Adrenal gland (tissue), 12 donors: Measurements from ENCODE around the gene ZNF521. TPM values are rescaled to one million over a fixed set of nuclear protein-coding genes. Genes with fewer than 3 reads are reported as not detected.

ENCODE experiments used
- DNase-seq, 7 donors: peaks; one replicate each; pipeline ENCODE4 v3.0.0-alpha.2; 2019 to 2020
- H3K27ac ChIP-seq, 5 donors: fragments of 200-600 bp; sonication (generic) in 4 of 5; 1 replicate in 3 of 5; 2 replicates in 2 of 5; pipeline versions ENCODE4 v1.5.1 to v1.8.0; 2016 to 2020; ENCODE audit warnings: mild to moderate bottlenecking in 1 of 5
- H3K27me3 ChIP-seq: fragments of 200-600 bp; 2 replicates; pipeline ENCODE4 v1.8.0; 2021
- H3K36me3 ChIP-seq, 2 donors: fragments of 200-600 bp; replicated peaks in 1 of 2; 1 replicate in 1 of 2; 2 replicates in 1 of 2; pipeline versions ENCODE4 v1.5.1 to v1.8.0; 2018 to 2022
- H3K4me1 ChIP-seq, 2 donors: fragments of 200-600 bp; replicated peaks in 1 of 2; 1 replicate in 1 of 2; 2 replicates in 1 of 2; pipeline versions ENCODE4 v1.5.1 to v1.8.0; 2018 to 2021
- H3K4me3 ChIP-seq, 4 donors: fragments of 200-600 bp; sonication (generic) in 3 of 4; one replicate each; pipeline ENCODE4 v1.5.1; 2016 to 2018
- H3K9me3 ChIP-seq, 3 donors: fragments of 200-600 bp; sonication (generic) in 1 of 3; replicated peaks in 1 of 3; 1 replicate in 2 of 3; 2 replicates in 1 of 3; pipeline versions ENCODE4 v1.5.1 to v1.8.0; 2016 to 2021
- CTCF ChIP-seq, 6 experiments: fragments of 450-650 bp in 4 of 6; fragments of 200-600 bp in 2 of 6; sonication (generic) in 1 of 6; IDR thresholded peaks; 1 replicate in 5 of 6; 2 replicates in 1 of 6; pipeline versions ENCODE4 v1.5.1 to v1.8.0; 2016 to 2021; ENCODE audit warnings: antibody characterized with exemption in 6 of 6, mild to moderate bottlenecking in 2 of 6, moderate library complexity in 1 of 6
- POLR2A ChIP-seq, 2 donors: fragments of 450-650 bp; IDR thresholded peaks; one replicate each; pipeline ENCODE4 v1.6.1; 2017; ENCODE audit warnings: antibody characterized with exemption in 2 of 2, mild to moderate bottlenecking in 2 of 2, moderate library complexity in 1 of 2
- WGBS, 4 donors: extraction: QIAGEN DNeasy Blood & Tissue Kit in 2 of 4; methylation state at CpG; one replicate each; pipeline versions ENCODE4 v1.1.5 to v1.1.7; 2013 to 2017; 5-methylcytosine and 5-hydroxymethylcytosine counted together
- intact Hi-C, 2 donors: fragments of 100-400 bp; cut with DNase I; formaldehyde crosslinking; loops; one replicate each; pipeline versions ENCODE4 v1.14.1 to v1.15.0; 2022 to 2023
- polyA plus RNA-seq, 3 donors: library from polyadenylated mRNA; stranded (reverse); fragments of 200-250 nt in 2 of 3; fragments of 350-450 nt in 1 of 3; fragmentation: Illumina TruSeq in 1 of 3; extraction: RNeasy Lipid Tissue Mini Kit (QIAGEN cat#74804) in 1 of 3; gene quantifications; one replicate each; pipeline ENCODE4 v1.2.3, GENCODE V29; 2013 to 2014
- total RNA-seq, 9 donors: library from RNA; depleted of rRNA in 4 of 9; stranded (reverse); fragments of >200 nt in 4 of 9; fragments of 120-200 nt in 1 of 9; fragmentation: NEBNext Ultra II Directional in 1 of 9; extraction: Animal tissue kit (Norgen Biotek cat#: 25700) in 1 of 9; gene quantifications; one replicate each; pipeline versions ENCODE4 v1.1.0 to v1.2.4, GENCODE V29; 2013 to 2023
- donor health status: healthy with polysubstance abuse.
- donor health status: Bipolar disorder and iron deficiency.
- donor health status: DM: yes; HTN: yes; CAD: no.
- donor health status: DM: no; HTN: no; CAD: no.
- donor health status: DM: no; HTN: no; CAD: no.
- donor health status: DM: yes; HTN: yes; CAD: no.

The ZNF521 gene
- total and polyA plus RNA-seq, 12 donors = 3.7 to 270 (median 43.0) TPM

- Histone ChIP-seq H3K4me3 (no peak overlapping the region), H3K27me3 (no peaks in the 10 kb centered on the region), H3K9me3 (no peaks in the 10 kb centered on the region), H3K36me3 (no peaks in the 10 kb centered on the region), H3K4me1 (peaks cover 9 to 18% of the 10 kb centered on the region in 2 donors), H3K27ac (no peak overlapping the region)
- intact Hi-C loops = no loop called here
- TF ChIP-seq CTCF (IDR thresholded peaks at IDR 0.05) = no peak
- TF ChIP-seq POLR2A (IDR thresholded peaks at IDR 0.05) = no peak
- no peak for DNase-seq
- WGBS, 4 donors = 24 to 42% (median 33%) methylated on average over 1 of the region's 1 CpG
Observed at GRCh38 chr18:25313268-25313667, 38.7 kb downstream of the ZNF521 start.

GRCh38 chr18:25310045-25310444 is 41.9 kb downstream of the ZNF521 start:
- Histone ChIP-seq H3K9me3 (no peaks in the 10 kb centered on the region), H3K4me1 (peaks cover 3 to 10% of the 10 kb centered on the region in 2 donors), H3K4me3 (no peak overlapping the region), H3K27ac (no peak overlapping the region), H3K36me3 (no peaks in the 10 kb centered on the region), H3K27me3 (no peaks in the 10 kb centered on the region)
- peak in 5 of 7 donors; percentile 24 to 46 (median 33) for DNase-seq
- TF ChIP-seq POLR2A (IDR thresholded peaks at IDR 0.05) (no peak), CTCF (IDR thresholded peaks at IDR 0.05) (peak in 3 of 6 experiments; percentile 28 to 38 (median 32))
- intact Hi-C loops = no loop called here

GRCh38 chr18:25308381-25308780 is 43.6 kb downstream of the ZNF521 start:
- 79 to 95% (median 82%) methylated on average over 3 of the region's 3 CpGs for WGBS, 4 donors
- no peak overlapping the region for H3K4me3 ChIP-seq

GRCh38 chr18:25307192-25307591 is 44.8 kb downstream of the ZNF521 start:
- intact Hi-C loops = no loop called here

More at GRCh38 chr18:25308381-25308780, 43.6 kb downstream of the ZNF521 start:
- Histone ChIP-seq H3K27ac (no peak overlapping the region), H3K27me3 (no peaks in the 10 kb centered on the region), H3K4me1 (peaks cover 3 to 6% of the 10 kb centered on the region in 2 donors), H3K9me3 (no peaks in the 10 kb centered on the region), H3K36me3 (no peaks in the 10 kb centered on the region)
- TF ChIP-seq CTCF (IDR thresholded peaks at IDR 0.05) (no peak), POLR2A (IDR thresholded peaks at IDR 0.05) (no peak)
- intact Hi-C loops = no loop called here
- no peak for DNase-seq

More at GRCh38 chr18:25307192-25307591, 44.8 kb downstream of the ZNF521 start:
- Histone ChIP-seq H3K4me1 (peaks cover 3 to 6% of the 10 kb centered on the region in 2 donors), H3K9me3 (no peaks in the 10 kb centered on the region), H3K4me3 (no peak overlapping the region), H3K36me3 (no peaks in the 10 kb centered on the region), H3K27me3 (no peaks in the 10 kb centered on the region), H3K27ac (no peak overlapping the region)
- 91 to 100% (median 97%) methylated on average over 1 of the region's 1 CpG for WGBS, 4 donors
- TF ChIP-seq POLR2A (IDR thresholded peaks at IDR 0.05) (no peak), CTCF (IDR thresholded peaks at IDR 0.05) (no peak)
- DNase-seq = no peak
